ENCODE measurements around the gene SF3A1. TPM values are rescaled to one million over a fixed set of nuclear protein-coding genes. Genes with fewer than 3 reads are reported as not detected.
A peak's percentile ranks its signal among the peaks of the same experiment; 100 is the strongest.

SF3A1 gene
- total RNA-seq, 1 donor from 2014 or later = 115 TPM

DNA sequence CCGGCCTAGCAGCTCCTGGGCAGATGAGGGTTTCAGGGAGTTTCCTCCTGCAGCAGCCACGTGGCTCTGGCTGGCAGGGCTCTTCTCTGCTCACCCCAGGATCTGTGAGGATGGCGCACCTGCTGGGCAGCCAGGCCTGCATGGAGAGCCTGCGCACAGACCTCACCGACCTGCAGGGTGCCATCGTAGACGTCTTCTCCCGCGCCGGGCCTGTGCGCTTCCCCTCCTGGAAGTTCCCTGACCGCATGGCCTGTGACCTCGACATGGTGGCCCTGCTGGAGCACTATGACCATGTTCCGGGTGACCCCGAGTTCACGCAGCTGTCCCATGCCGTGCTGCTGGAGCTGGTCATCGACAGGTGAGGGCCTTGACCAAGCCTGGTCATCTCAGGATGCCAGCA, 9.2 kb upstream of the SF3A1 start:
- no peak for DNase-seq (ENCODE audit: low spot score)
- Mint-ChIP-seq H3K9me3 (ENCODE audit: low read depth) (no peaks in the 10 kb centered on the region), H3K4me1 (ENCODE audit: low read depth) (no peaks in the 10 kb centered on the region), H3K27me3 (ENCODE audit: low read depth) (no peaks in the 10 kb centered on the region), H3K36me3 (ENCODE audit: low read depth) (peaks cover 2% of the 10 kb centered on the region), H3K27ac (ENCODE audit: unreplicated experiment) (no peak overlapping the region), H3K4me3 (ENCODE audit: unreplicated experiment) (no peak overlapping the region)
- no peak for TF ChIP-seq CTCF (IDR thresholded peaks at IDR 0.05)

DNA sequence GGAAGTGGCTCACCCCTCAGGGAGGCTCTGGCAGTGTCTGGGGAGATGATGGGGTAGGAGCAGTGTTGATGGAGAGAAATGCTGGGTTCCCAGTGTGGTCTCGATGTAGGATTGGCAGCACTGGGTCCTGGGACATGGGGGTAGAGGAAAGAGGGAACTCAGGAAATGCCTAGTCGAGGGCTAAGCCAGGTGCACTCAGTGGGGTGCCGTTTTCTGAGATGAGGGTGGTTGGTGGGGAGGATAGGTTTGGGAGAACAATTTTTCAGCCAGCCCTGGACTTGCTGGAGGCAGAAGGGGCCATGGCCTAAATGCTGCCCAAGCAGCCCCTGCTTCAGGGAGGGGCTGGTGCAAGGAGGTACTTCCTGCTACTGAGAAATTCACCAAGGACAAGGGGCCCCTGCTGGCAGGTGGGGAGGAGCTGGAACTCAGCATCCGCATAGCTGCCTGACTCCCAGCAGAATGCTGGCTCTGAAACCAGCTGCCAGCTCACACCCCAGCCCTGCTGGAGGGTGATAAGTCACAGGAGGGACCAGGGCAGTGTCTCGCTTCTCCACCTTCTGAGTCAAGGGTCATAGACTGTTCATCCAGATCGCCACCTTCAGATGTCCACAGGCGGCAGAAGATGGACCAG, 6.1 kb upstream of the SF3A1 start:
- Mint-ChIP-seq H3K4me3 (ENCODE audit: unreplicated experiment) (no peak overlapping the region), H3K27ac (ENCODE audit: unreplicated experiment) (no peak overlapping the region), H3K4me1 (ENCODE audit: low read depth) (peaks cover 3% of the 10 kb centered on the region), H3K27me3 (ENCODE audit: low read depth) (no peaks in the 10 kb centered on the region), H3K36me3 (ENCODE audit: low read depth) (peaks cover 2% of the 10 kb centered on the region), H3K9me3 (ENCODE audit: low read depth) (no peaks in the 10 kb centered on the region)
- TF ChIP-seq CTCF (IDR thresholded peaks at IDR 0.05) = no peak
- DNase-seq (ENCODE audit: low spot score) = no peak

- H3K9me3 Mint-ChIP-seq (ENCODE audit: low read depth) = no peaks in the 10 kb centered on the region
- H3K4me1 Mint-ChIP-seq (ENCODE audit: low read depth) = peaks cover 7% of the 10 kb centered on the region
- H3K27me3 Mint-ChIP-seq (ENCODE audit: low read depth) = no peaks in the 10 kb centered on the region
- no peak overlapping the region for H3K4me3 Mint-ChIP-seq (ENCODE audit: unreplicated experiment)
- DNase-seq (ENCODE audit: low spot score) = no peak
- H3K27ac Mint-ChIP-seq (ENCODE audit: unreplicated experiment) = no peak overlapping the region
- no peak for TF ChIP-seq CTCF (IDR thresholded peaks at IDR 0.05)
- H3K36me3 Mint-ChIP-seq (ENCODE audit: low read depth) = peaks cover 2% of the 10 kb centered on the region
Measured at GRCh38 chr22:30361916-30362650, 5.4 kb upstream of the SF3A1 start.

- H3K27me3 Mint-ChIP-seq (ENCODE audit: low read depth) = no peaks in the 10 kb centered on the region
- no peak overlapping the region for H3K27ac Mint-ChIP-seq (ENCODE audit: unreplicated experiment)
- no peak for DNase-seq (ENCODE audit: low spot score)
- H3K9me3 Mint-ChIP-seq (ENCODE audit: low read depth) = no peaks in the 10 kb centered on the region
- H3K36me3 Mint-ChIP-seq (ENCODE audit: low read depth) = peaks cover 2% of the 10 kb centered on the region
- no peak overlapping the region for H3K4me3 Mint-ChIP-seq (ENCODE audit: unreplicated experiment)
- H3K4me1 Mint-ChIP-seq (ENCODE audit: low read depth) = peaks cover 36% of the 10 kb centered on the region
- TF ChIP-seq CTCF (IDR thresholded peaks at IDR 0.05) = no peak
Measured at GRCh38 chr22:30358541-30358940, 1.8 kb upstream of the SF3A1 start.

- no peak overlapping the region for H3K27ac Mint-ChIP-seq (ENCODE audit: unreplicated experiment)
- H3K9me3 Mint-ChIP-seq (ENCODE audit: low read depth) = no peaks in the 10 kb centered on the region
- no peak for DNase-seq (ENCODE audit: low spot score)
- H3K4me3 Mint-ChIP-seq (ENCODE audit: unreplicated experiment) = peak overlapping the region; percentile 91
- no peaks in the 10 kb centered on the region for H3K27me3 Mint-ChIP-seq (ENCODE audit: low read depth)
- peaks cover 2% of the 10 kb centered on the region for H3K36me3 Mint-ChIP-seq (ENCODE audit: low read depth)
- peaks cover 37% of the 10 kb centered on the region for H3K4me1 Mint-ChIP-seq (ENCODE audit: low read depth)
- TF ChIP-seq CTCF (IDR thresholded peaks at IDR 0.05) = no peak
Measured at GRCh38 chr22:30357650-30358215, 1.0 kb upstream of the SF3A1 start.
